Loucy (cell line): ENCODE data around the gene KCNQ2.

Experiments used
- EZH2phosphoT487 ChIP-seq: fragments of 200-600 bp; IDR thresholded peaks from 2 replicates; pipeline ENCODE4 v1.6.1; 2018; ENCODE audit warnings: antibody characterized with exemption, mild to moderate bottlenecking, moderate library complexity, borderline replicate concordance
- TF ChIP-seq, protein P1 (sequence below): fragments of 200-600 bp; sonication (generic); conservative IDR thresholded peaks from 2 replicates; pipeline ENCODE4 v1.5.1; 2014; ENCODE audit warnings: mild to moderate bottlenecking, antibody characterized with exemption, low read length

DNA sequence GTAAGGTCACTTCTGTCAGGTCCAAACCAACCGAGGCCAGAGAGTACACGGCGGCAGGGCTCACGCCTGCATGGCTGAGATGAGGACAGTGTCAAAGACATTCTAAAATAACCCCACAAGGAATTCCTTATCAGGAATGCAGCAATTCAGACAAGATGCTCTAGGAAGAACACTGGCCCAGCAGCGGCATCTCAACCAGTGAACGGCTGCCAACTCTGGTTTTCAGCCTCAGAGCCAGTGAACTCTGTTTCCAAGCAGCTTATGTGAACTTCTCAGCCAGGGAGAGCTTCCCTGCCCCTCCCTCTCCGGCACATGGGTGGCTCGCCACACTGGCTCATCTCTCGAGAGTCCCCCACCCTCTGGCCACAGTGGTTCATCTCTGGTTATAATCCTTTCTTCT, 36.9 kb downstream of the KCNQ2 start:
- TF ChIP-seq, protein P1, sequence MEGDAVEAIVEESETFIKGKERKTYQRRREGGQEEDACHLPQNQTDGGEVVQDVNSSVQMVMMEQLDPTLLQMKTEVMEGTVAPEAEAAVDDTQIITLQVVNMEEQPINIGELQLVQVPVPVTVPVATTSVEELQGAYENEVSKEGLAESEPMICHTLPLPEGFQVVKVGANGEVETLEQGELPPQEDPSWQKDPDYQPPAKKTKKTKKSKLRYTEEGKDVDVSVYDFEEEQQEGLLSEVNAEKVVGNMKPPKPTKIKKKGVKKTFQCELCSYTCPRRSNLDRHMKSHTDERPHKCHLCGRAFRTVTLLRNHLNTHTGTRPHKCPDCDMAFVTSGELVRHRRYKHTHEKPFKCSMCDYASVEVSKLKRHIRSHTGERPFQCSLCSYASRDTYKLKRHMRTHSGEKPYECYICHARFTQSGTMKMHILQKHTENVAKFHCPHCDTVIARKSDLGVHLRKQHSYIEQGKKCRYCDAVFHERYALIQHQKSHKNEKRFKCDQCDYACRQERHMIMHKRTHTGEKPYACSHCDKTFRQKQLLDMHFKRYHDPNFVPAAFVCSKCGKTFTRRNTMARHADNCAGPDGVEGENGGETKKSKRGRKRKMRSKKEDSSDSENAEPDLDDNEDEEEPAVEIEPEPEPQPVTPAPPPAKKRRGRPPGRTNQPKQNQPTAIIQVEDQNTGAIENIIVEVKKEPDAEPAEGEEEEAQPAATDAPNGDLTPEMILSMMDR: no peak
- no peak for TF ChIP-seq EZH2phosphoT487
